ENCODE results near the gene NSMF. TPM values are rescaled to one million over a fixed set of nuclear protein-coding genes. Genes with fewer than 3 reads are reported as not detected.

The NSMF gene
- total RNA-seq: 10 to 100 TPM; 13.8 to 34.1 TPM
- polyA plus RNA-seq: 10 to 100 TPM; 26.1 to 39.8 TPM
- long read RNA-seq, donor 1, transcript NSMF-205 (14 exons, 3,571 nt): minor isoform, 5 of 11 reads
- long read RNA-seq, donor 1, transcript NSMF-201 (15 exons, 2,981 nt): major isoform, 6 of 11 reads
- long read RNA-seq, donor 1, partial matches to known transcripts: 0 of 11 reads
- long read RNA-seq, donor 1, other reads (novel, unspliced or antisense): 0 of 11 reads
- long read RNA-seq, donor 2, partial matches to known transcripts: 5 of 8 reads
- long read RNA-seq, donor 2, other reads (novel, unspliced or antisense): 0 of 8 reads
- long read RNA-seq, donor 3, partial matches to known transcripts: 15 of 18 reads
- long read RNA-seq, donor 3, other reads (novel, unspliced or antisense): 0 of 18 reads
- long read RNA-seq, donor 4, partial matches to known transcripts: 0 of 4 reads
- long read RNA-seq, donor 4, other reads (novel, unspliced or antisense): 0 of 4 reads
- long read RNA-seq, donor 5, partial matches to known transcripts: 0 of 7 reads
- long read RNA-seq, donor 5, other reads (novel, unspliced or antisense): 0 of 7 reads

DNA sequence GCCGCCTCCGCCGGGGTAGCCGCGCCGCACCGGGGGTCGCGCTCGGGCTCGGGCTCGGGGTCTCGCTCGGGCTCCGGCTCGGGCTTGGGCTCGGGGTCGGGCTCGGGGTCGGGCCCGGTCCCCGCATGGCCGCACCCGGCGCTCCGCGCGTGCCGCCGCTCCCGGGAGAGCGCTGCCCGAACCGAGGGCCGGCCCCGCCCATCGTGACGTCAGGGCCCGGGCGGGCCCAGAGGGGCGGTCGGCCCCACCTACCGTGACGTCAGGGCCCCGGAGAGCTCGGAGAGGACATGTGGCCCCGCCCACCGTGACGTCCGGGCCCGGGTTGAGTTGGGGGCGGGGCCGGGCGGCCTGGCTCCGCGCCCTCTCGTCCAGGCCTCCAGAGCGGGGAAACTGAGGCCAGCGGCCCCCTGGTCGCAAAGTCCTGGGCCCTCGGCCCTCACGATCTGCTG lies at the start of gene NSMF:
Gene NSMF (minus strand): TSS at position 183 of the 449 bp plus-strand sequence. CDS start 232 bp downstream, outside the sequence.
- Histone ChIP-seq H3K9ac (ENCODE audit: insufficient read depth in 1 of 2, low read length in 2 of 2) (peak within 1 kb of the TSS; percentile 3 to 28), H3K27me3 (ENCODE audit: control insufficient read depth in 3 of 3, insufficient read depth in 3 of 3, low read length in 2 of 3) (no peaks in the 10 kb centered on the region), H3K4me3 (peak within 1 kb of the TSS; percentile 56), H3K9me3 (ENCODE audit: control insufficient read depth in 4 of 4, insufficient read depth in 3 of 4, low read length in 3 of 4) (no peaks in the 10 kb centered on the region), H3K27ac (ENCODE audit: low read depth in 1 of 2, low read length in 1 of 2) (peak within 1 kb of the TSS; percentile 56 to 64), H3K4me1 (ENCODE audit: control insufficient read depth in 5 of 5, insufficient read depth in 5 of 5, low read length in 5 of 5) (peaks cover 0 to 25% (median 9%) of the 10 kb centered on the region in 5 donors), H3K36me3 (ENCODE audit: control insufficient read depth in 4 of 4, insufficient read depth in 4 of 4, low read length in 4 of 4) (peaks cover 0 to 12% (median 3%) of the 10 kb centered on the region in 4 donors)
- TF ChIP-seq, protein P1, sequence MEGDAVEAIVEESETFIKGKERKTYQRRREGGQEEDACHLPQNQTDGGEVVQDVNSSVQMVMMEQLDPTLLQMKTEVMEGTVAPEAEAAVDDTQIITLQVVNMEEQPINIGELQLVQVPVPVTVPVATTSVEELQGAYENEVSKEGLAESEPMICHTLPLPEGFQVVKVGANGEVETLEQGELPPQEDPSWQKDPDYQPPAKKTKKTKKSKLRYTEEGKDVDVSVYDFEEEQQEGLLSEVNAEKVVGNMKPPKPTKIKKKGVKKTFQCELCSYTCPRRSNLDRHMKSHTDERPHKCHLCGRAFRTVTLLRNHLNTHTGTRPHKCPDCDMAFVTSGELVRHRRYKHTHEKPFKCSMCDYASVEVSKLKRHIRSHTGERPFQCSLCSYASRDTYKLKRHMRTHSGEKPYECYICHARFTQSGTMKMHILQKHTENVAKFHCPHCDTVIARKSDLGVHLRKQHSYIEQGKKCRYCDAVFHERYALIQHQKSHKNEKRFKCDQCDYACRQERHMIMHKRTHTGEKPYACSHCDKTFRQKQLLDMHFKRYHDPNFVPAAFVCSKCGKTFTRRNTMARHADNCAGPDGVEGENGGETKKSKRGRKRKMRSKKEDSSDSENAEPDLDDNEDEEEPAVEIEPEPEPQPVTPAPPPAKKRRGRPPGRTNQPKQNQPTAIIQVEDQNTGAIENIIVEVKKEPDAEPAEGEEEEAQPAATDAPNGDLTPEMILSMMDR (IDR thresholded peaks at IDR 0.05; ENCODE audit: control extremely low read depth, extremely low read depth): no peak
- ATAC-seq (ENCODE audit: insufficient read depth, low FRiP score) (peak; percentile 83), DNase-seq (peak; percentile 94 to 95 (median 95))
- 1% methylated on average over 24 to 62 of the region's 62 CpGs for WGBS, 2 donors

DNA sequence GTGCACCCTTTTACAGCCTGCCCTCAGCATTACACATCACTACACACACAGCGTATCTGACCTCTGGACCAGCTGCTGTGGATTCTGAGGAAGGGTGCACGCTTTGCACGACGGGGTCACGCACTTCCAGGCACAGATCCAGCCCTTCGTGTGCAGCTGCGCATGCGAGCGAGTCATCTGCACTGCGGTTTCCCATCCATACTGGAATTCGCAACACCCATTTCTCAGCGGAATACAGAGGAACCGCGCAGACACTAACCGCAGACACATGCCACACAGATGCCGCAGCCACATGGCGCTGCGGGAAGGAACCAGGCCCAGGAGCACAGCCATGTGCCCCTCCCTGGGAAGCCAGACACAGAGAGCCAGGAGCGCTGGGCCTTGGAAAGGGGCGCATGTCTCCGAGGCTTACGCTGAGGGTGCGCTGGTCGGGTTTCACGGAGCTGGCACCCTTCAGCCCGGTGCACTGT lies 47.6 kb upstream of the NSMF start:
- H3K27me3 ChIP-seq (ENCODE audit: control insufficient read depth in 3 of 3, insufficient read depth in 3 of 3, low read length in 2 of 3): no peaks in the 10 kb centered on the region
- peak in 2 of 3 donors; percentile 13 to 46 for DNase-seq

GRCh38 chr9:137506274-137506673 lies 47.1 kb upstream of the NSMF start:
- Histone ChIP-seq H3K27me3 (ENCODE audit: control insufficient read depth in 3 of 3, insufficient read depth in 3 of 3, low read length in 2 of 3) (no peaks in the 10 kb centered on the region), H3K9ac (ENCODE audit: insufficient read depth in 1 of 2, low read length in 2 of 2) (no peak overlapping the region), H3K4me1 (ENCODE audit: control insufficient read depth in 5 of 5, insufficient read depth in 5 of 5, low read length in 5 of 5) (no peaks in the 10 kb centered on the region), H3K9me3 (ENCODE audit: control insufficient read depth in 4 of 4, insufficient read depth in 3 of 4, low read length in 3 of 4) (no peaks in the 10 kb centered on the region), H3K4me3 (no peak overlapping the region), H3K27ac (ENCODE audit: low read depth in 1 of 2, low read length in 1 of 2) (no peak overlapping the region), H3K36me3 (ENCODE audit: control insufficient read depth in 4 of 4, insufficient read depth in 4 of 4, low read length in 4 of 4) (no peaks in the 10 kb centered on the region)
- no peak for ATAC-seq (ENCODE audit: insufficient read depth, low FRiP score)
- TF ChIP-seq, protein P1 (IDR thresholded peaks at IDR 0.05; ENCODE audit: control extremely low read depth, extremely low read depth): no peak
- DNase-seq: no peak
- 87 to 95% methylated on average over 15 of the region's 15 CpGs for WGBS, 2 donors

More for the DNA sequence above, 47.6 kb upstream of the NSMF start:
- H3K9ac ChIP-seq (ENCODE audit: insufficient read depth in 1 of 2, low read length in 2 of 2): no peak overlapping the region
- no peaks in the 10 kb centered on the region for H3K4me1 ChIP-seq (ENCODE audit: control insufficient read depth in 5 of 5, insufficient read depth in 5 of 5, low read length in 5 of 5)
- 88 to 94% methylated on average over 26 of the region's 26 CpGs for WGBS, 2 donors
- H3K36me3 ChIP-seq (ENCODE audit: control insufficient read depth in 4 of 4, insufficient read depth in 4 of 4, low read length in 4 of 4): no peaks in the 10 kb centered on the region
- no peak overlapping the region for H3K27ac ChIP-seq (ENCODE audit: low read depth in 1 of 2, low read length in 1 of 2)
- no peak for ATAC-seq (ENCODE audit: insufficient read depth, low FRiP score)
- H3K4me3 ChIP-seq: no peak overlapping the region
- TF ChIP-seq, protein P1 (IDR thresholded peaks at IDR 0.05; ENCODE audit: control extremely low read depth, extremely low read depth): no peak
- H3K9me3 ChIP-seq (ENCODE audit: control insufficient read depth in 4 of 4, insufficient read depth in 3 of 4, low read length in 3 of 4): no peaks in the 10 kb centered on the region

Measured in lung (tissue), 16 donors.